KMS-11 (cell line): ENCODE data around the gene UNC93B1.

Experiments used
- H2AFZ ChIP-seq: fragments of 200-600 bp; sonication (generic); 2 replicates; pipeline ENCODE4 v1.6.1; 2016; ENCODE audit warnings: antibody characterized with exemption, mixed run types, low read depth
- H3K27ac ChIP-seq: fragments of 200-600 bp; sonication (generic); 2 replicates; pipeline ENCODE4 v1.6.1; 2016; ENCODE audit warnings: mild to moderate bottlenecking, mixed run types
- H3K27me3 ChIP-seq: fragments of 200-600 bp; sonication (generic); 2 replicates; pipeline ENCODE4 v1.6.1; 2017; ENCODE audit warnings: mild to moderate bottlenecking, low read depth, mixed run types, moderate library complexity; ENCODE audit not compliant: insufficient read depth
- H3K36me3 ChIP-seq: fragments of 200-600 bp; sonication (generic); 2 replicates; pipeline ENCODE4 v1.6.1; 2017; ENCODE audit warnings: mild to moderate bottlenecking, mixed run types; ENCODE audit not compliant: insufficient read depth
- H3K4me1 ChIP-seq: fragments of 200-600 bp; sonication (generic); 2 replicates; pipeline ENCODE4 v1.6.1; 2016; ENCODE audit warnings: mild to moderate bottlenecking, low read depth, mixed run types; ENCODE audit not compliant: poor library complexity, severe bottlenecking
- H3K4me2 ChIP-seq: fragments of 200-600 bp; sonication (generic); 2 replicates; pipeline ENCODE4 v1.7.0; 2016; ENCODE audit warnings: mild to moderate bottlenecking, mixed run types
- H3K4me3 ChIP-seq: fragments of 200-600 bp; sonication (generic); IDR thresholded peaks from 2 replicates; pipeline ENCODE4 v1.6.1; 2017; ENCODE audit warnings: low read depth, low read length, mixed read lengths; ENCODE audit not compliant: insufficient read depth
- H3K79me2 ChIP-seq: fragments of 200-600 bp; sonication (generic); 2 replicates; pipeline ENCODE4 v1.6.1; 2016; ENCODE audit warnings: low read depth, mixed run types; ENCODE audit not compliant: insufficient read depth
- H3K9ac ChIP-seq: fragments of 200-600 bp; sonication (generic); 2 replicates; pipeline ENCODE4 v1.6.1; 2016; ENCODE audit warnings: mild to moderate bottlenecking, mixed run types
- H4K20me1 ChIP-seq: fragments of 200-600 bp; sonication (generic); 2 replicates; pipeline ENCODE4 v1.6.1; 2016; ENCODE audit warnings: mild to moderate bottlenecking, mixed run types; ENCODE audit not compliant: insufficient read depth
- CTCF ChIP-seq: fragments of 200-600 bp; sonication (generic); conservative IDR thresholded peaks from 2 replicates; pipeline ENCODE4 v1.6.1; 2017; ENCODE audit warnings: low read depth, mild to moderate bottlenecking, antibody characterized with exemption, low read length, moderate library complexity, mixed read lengths

Gene UNC93B1

GRCh38 chr11:68031144-68031464, 27.2 kb upstream of the UNC93B1 start:
- peak overlapping the region; percentile 47 for H3K27ac ChIP-seq
- H3K4me2 ChIP-seq = peak overlapping the region; percentile 66
- no peaks in the 10 kb centered on the region for H3K36me3 ChIP-seq
- peaks cover 14% of the 10 kb centered on the region; the same call in 1 of the 2 replicates for H3K79me2 ChIP-seq
- no peaks in the 10 kb centered on the region for H4K20me1 ChIP-seq
- 0 out of 2 replicates have a peak overlapping the region, but pooled peaks have one; percentile 47 for H2AFZ ChIP-seq
- TF ChIP-seq CTCF = no peak
- H3K9ac ChIP-seq = peak overlapping the region; percentile 69; the same call in 1 of the 2 replicates
- H3K4me1 ChIP-seq = peaks cover 10% of the 10 kb centered on the region
- H3K4me3 ChIP-seq = no peak overlapping the region
- H3K27me3 ChIP-seq = no peaks in the 10 kb centered on the region

GRCh38 chr11:68030318-68031143, 26.6 kb upstream of the UNC93B1 start, which contains the start of gene NDUFS8:
NDUFS8 (plus strand) TSS chr11:68030681; CDS start chr11:68032152, 1,471 bp downstream.
- H3K79me2 ChIP-seq = peaks cover 14% of the 10 kb centered on the region; the same call in 1 of the 2 replicates
- H3K9ac ChIP-seq = peak within 1 kb of the TSS; percentile 69; the same call in 1 of the 2 replicates
- TF ChIP-seq CTCF = no peak
- peak within 1 kb of the TSS; percentile 47 for H3K27ac ChIP-seq
- peaks cover 10% of the 10 kb centered on the region for H3K4me1 ChIP-seq
- H2AFZ ChIP-seq = peak within 1 kb of the TSS; percentile 56
- H4K20me1 ChIP-seq = no peaks in the 10 kb centered on the region
- H3K4me2 ChIP-seq = peak within 1 kb of the TSS; percentile 91
- H3K27me3 ChIP-seq = no peaks in the 10 kb centered on the region
- no peaks in the 10 kb centered on the region for H3K36me3 ChIP-seq
- H3K4me3 ChIP-seq = no peak within 1 kb of the TSS

GRCh38 chr11:68028802-68029545, 25.1 kb upstream of the UNC93B1 start:
- no peaks in the 10 kb centered on the region for H4K20me1 ChIP-seq
- no peak overlapping the region for H3K9ac ChIP-seq
- H3K36me3 ChIP-seq = no peaks in the 10 kb centered on the region
- H3K4me3 ChIP-seq = no peak overlapping the region
- peaks cover 10% of the 10 kb centered on the region for H3K4me1 ChIP-seq
- no peaks in the 10 kb centered on the region for H3K27me3 ChIP-seq
- TF ChIP-seq CTCF = no peak
- no peak overlapping the region for H3K27ac ChIP-seq
- H3K4me2 ChIP-seq = no peak overlapping the region
- no peak overlapping the region for H2AFZ ChIP-seq
- H3K79me2 ChIP-seq = peaks cover 14% of the 10 kb centered on the region; the same call in 1 of the 2 replicates

- Histone ChIP-seq H3K36me3 (no peaks in the 10 kb centered on the region), H4K20me1 (no peaks in the 10 kb centered on the region), H3K9ac (no peak overlapping the region), H2AFZ (no peak overlapping the region), H3K4me2 (no peak overlapping the region), H3K79me2 (peaks cover 14% of the 10 kb centered on the region; the same call in 1 of the 2 replicates), H3K27me3 (no peaks in the 10 kb centered on the region), H3K4me3 (no peak overlapping the region), H3K27ac (no peak overlapping the region), H3K4me1 (peaks cover 10% of the 10 kb centered on the region)
- no peak for TF ChIP-seq CTCF
Observed at GRCh38 chr11:68027667-68028066, 23.8 kb upstream of the UNC93B1 start.
